Neural cell (in vitro differentiated cells): ENCODE data around the gene TMEM44.

Source experiments
- CTCF ChIP-seq: fragments of 450-650 bp; IDR thresholded peaks from 2 replicates; pipeline ENCODE4 v1.5.1; 2014; ENCODE audit warnings: antibody characterized with exemption, mild to moderate bottlenecking, moderate library complexity; ENCODE audit not compliant: poor library complexity, severe bottlenecking
- EZH2 ChIP-seq: fragments of 200-600, 300-800 bp; shearing (Covaris generic), sonication (generic); IDR thresholded peaks from 2 replicates; pipeline ENCODE4 v1.6.1; 2014; ENCODE audit warnings: antibody characterized with exemption, low read length, borderline replicate concordance, mild to moderate bottlenecking; ENCODE audit not compliant: insufficient read depth, poor library complexity, severe bottlenecking
- SMC3 ChIP-seq: fragments of 450-650 bp; conservative IDR thresholded peaks from 2 replicates; pipeline ENCODE4 v1.6.1; 2014; ENCODE audit warnings: antibody characterized with exemption, mild to moderate bottlenecking, moderate library complexity; ENCODE audit not compliant: poor library complexity
- TAF1 ChIP-seq: IDR thresholded peaks from 2 replicates; pipeline ENCODE4 v1.6.1; 2012; ENCODE audit warnings: low read depth

DNA sequence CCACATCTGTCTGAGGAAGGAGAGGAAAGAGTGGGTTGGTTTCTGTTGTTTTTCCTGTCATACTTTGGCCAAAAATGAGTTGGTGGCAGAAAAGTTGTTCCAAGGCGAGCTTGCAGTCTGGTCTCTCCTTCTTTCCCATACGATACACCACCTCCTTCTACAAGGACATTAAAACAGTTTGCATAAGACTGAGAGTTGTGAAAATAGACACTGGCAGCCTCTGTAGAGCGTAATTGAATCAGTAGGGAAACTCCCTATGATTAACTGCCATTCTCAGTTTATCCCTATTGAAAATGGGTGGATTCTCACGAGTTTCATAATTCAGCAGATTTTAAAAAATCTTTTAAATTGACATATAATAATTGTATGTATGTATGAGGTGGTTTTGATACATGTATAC is 42.5 kb upstream of the TMEM44 start:
- TF ChIP-seq SMC3 (no peak), CTCF (no peak), TAF1 (no peak), EZH2 (no peak)
